Hepatocyte (in vitro differentiated cells): ENCODE measurements around the gene DOK5. TPM values are rescaled to one million over a fixed set of nuclear protein-coding genes. Genes with fewer than 3 reads are reported as not detected.

Experiments used
- DNase-seq: peaks from one replicate; pipeline ENCODE4 v3.0.0-alpha.2; 2016; ENCODE audit warnings: low spot score
- H2AFZ ChIP-seq: fragments of 200-600 bp; sonication (generic); 2 replicates; pipeline ENCODE4 v1.6.0; 2016; ENCODE audit warnings: antibody characterized with exemption, mild to moderate bottlenecking
- H3K27ac ChIP-seq: fragments of 200-600 bp; sonication (generic); 2 replicates; pipeline ENCODE4 v1.5.1; 2016; ENCODE audit warnings: mild to moderate bottlenecking
- H3K27me3 ChIP-seq: fragments of 200-600 bp; sonication (generic); 2 replicates; pipeline ENCODE4 v1.6.1; 2016
- H3K36me3 ChIP-seq: fragments of 200-600 bp; sonication (generic); replicated peaks from 2 replicates; pipeline ENCODE4 v1.5.1; 2016; ENCODE audit warnings: low read depth; ENCODE audit not compliant: insufficient read depth
- H3K4me1 ChIP-seq: fragments of 200-600 bp; sonication (generic); 2 replicates; pipeline ENCODE4 v1.5.1; 2016; ENCODE audit warnings: mild to moderate bottlenecking, moderate library complexity; ENCODE audit not compliant: insufficient read depth
- H3K4me2 ChIP-seq: fragments of 200-600 bp; sonication (generic); 2 replicates; pipeline ENCODE4 v1.6.0; 2016
- H3K4me3 ChIP-seq: fragments of 200-600 bp; sonication (generic); 2 replicates; pipeline ENCODE4 v1.5.1; 2016; ENCODE audit warnings: mild to moderate bottlenecking
- H3K79me2 ChIP-seq: fragments of 200-600 bp; sonication (generic); 2 replicates; pipeline ENCODE4 v1.6.0; 2017; ENCODE audit warnings: mild to moderate bottlenecking
- H3K9me2 ChIP-seq: fragments of 200-600 bp; sonication (generic); replicated peaks from 2 replicates; pipeline ENCODE4 v1.6.0; 2017; ENCODE audit warnings: mild to moderate bottlenecking; ENCODE audit not compliant: insufficient read depth
- H3K9me3 ChIP-seq: fragments of 200-600 bp; sonication (generic); 2 replicates; pipeline ENCODE4 v1.5.1; 2016; ENCODE audit warnings: low read depth, mild to moderate bottlenecking
- H4K20me1 ChIP-seq: fragments of 200-600 bp; sonication (generic); 2 replicates; pipeline ENCODE4 v1.6.0; 2016; ENCODE audit warnings: mild to moderate bottlenecking; ENCODE audit not compliant: insufficient read depth, poor library complexity, severe bottlenecking
- EZH2 ChIP-seq: fragments of 200-600 bp; sonication (generic); IDR thresholded peaks from 2 replicates; pipeline ENCODE4 v1.6.1; 2016; ENCODE audit warnings: antibody characterized with exemption, mild to moderate bottlenecking, borderline replicate concordance
- EZH2phosphoT487 ChIP-seq: fragments of 200-600 bp; sonication (generic); IDR thresholded peaks from one replicate; pipeline ENCODE4 v1.6.1; 2018; ENCODE audit warnings: antibody characterized with exemption, mild to moderate bottlenecking, low read depth, moderate library complexity; ENCODE audit not compliant: unreplicated experiment, severe bottlenecking
- WGBS: methylation state at CpG from one replicate; pipeline ENCODE4 v1.1.6; 2016; ENCODE audit warnings: low lambda C conversion rate; ENCODE audit errors: missing lambda C conversion rate; 5-methylcytosine and 5-hydroxymethylcytosine counted together
- polyA plus RNA-seq: library from polyadenylated mRNA; unstranded; fragments of >200 nt; fragmentation: Nextera tagmentation; extraction: Ambion mirVana; gene quantifications from 2 replicates; pipeline ENCODE4 v1.2.1, GENCODE V29; 2016
- total RNA-seq: library from RNA; depleted of rRNA; stranded (reverse); fragments of >200 nt; gene quantifications from 2 replicates; pipeline ENCODE4 v1.2.3, GENCODE V29; 2014
- TF ChIP-seq, protein P1 (sequence below): fragments of 200-600 bp; sonication (generic); IDR thresholded peaks from 2 replicates; pipeline ENCODE4 v1.5.1; 2016; ENCODE audit warnings: antibody characterized with exemption, mild to moderate bottlenecking; ENCODE audit not compliant: poor library complexity

The DOK5 gene
- total and polyA plus RNA-seq, 2 experiments from 2014 or later, result 7.0 to 7.5 TPM

GRCh38 chr20:54559890-54560289 lies 84.5 kb downstream of the DOK5 start:
- Histone ChIP-seq H3K27me3 (no peaks in the 10 kb centered on the region), H3K4me2 (no peak overlapping the region), H3K79me2 (no peaks in the 10 kb centered on the region), H3K9me3 (no peaks in the 10 kb centered on the region), H3K27ac (no peak overlapping the region), H2AFZ (no peak overlapping the region), H4K20me1 (no peaks in the 10 kb centered on the region), H3K36me3 (no peaks in the 10 kb centered on the region), H3K4me1 (no peaks in the 10 kb centered on the region), H3K9me2 (no peaks in the 10 kb centered on the region), H3K4me3 (no peak overlapping the region)
- no peak for DNase-seq
- TF ChIP-seq EZH2phosphoT487 (no peak), EZH2 (no peak)
- TF ChIP-seq, protein P1, sequence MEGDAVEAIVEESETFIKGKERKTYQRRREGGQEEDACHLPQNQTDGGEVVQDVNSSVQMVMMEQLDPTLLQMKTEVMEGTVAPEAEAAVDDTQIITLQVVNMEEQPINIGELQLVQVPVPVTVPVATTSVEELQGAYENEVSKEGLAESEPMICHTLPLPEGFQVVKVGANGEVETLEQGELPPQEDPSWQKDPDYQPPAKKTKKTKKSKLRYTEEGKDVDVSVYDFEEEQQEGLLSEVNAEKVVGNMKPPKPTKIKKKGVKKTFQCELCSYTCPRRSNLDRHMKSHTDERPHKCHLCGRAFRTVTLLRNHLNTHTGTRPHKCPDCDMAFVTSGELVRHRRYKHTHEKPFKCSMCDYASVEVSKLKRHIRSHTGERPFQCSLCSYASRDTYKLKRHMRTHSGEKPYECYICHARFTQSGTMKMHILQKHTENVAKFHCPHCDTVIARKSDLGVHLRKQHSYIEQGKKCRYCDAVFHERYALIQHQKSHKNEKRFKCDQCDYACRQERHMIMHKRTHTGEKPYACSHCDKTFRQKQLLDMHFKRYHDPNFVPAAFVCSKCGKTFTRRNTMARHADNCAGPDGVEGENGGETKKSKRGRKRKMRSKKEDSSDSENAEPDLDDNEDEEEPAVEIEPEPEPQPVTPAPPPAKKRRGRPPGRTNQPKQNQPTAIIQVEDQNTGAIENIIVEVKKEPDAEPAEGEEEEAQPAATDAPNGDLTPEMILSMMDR, result no peak
- WGBS, result 96% methylated on average over 3 of the region's 3 CpGs

- Histone ChIP-seq H3K27me3 (no peaks in the 10 kb centered on the region), H3K4me1 (no peaks in the 10 kb centered on the region), H3K9me2 (no peaks in the 10 kb centered on the region), H3K27ac (no peak overlapping the region), H3K9me3 (no peaks in the 10 kb centered on the region), H3K79me2 (no peaks in the 10 kb centered on the region), H3K4me3 (no peak overlapping the region), H3K36me3 (no peaks in the 10 kb centered on the region), H3K4me2 (no peak overlapping the region), H2AFZ (no peak overlapping the region), H4K20me1 (no peaks in the 10 kb centered on the region)
- TF ChIP-seq EZH2phosphoT487, result no peak
- TF ChIP-seq, protein P1, result no peak
- no peak for TF ChIP-seq EZH2
- WGBS, result 94% methylated on average over 4 of the region's 4 CpGs
- no peak for DNase-seq
Observed at GRCh38 chr20:54560357-54560756, 85.0 kb downstream of the DOK5 start.

DNA sequence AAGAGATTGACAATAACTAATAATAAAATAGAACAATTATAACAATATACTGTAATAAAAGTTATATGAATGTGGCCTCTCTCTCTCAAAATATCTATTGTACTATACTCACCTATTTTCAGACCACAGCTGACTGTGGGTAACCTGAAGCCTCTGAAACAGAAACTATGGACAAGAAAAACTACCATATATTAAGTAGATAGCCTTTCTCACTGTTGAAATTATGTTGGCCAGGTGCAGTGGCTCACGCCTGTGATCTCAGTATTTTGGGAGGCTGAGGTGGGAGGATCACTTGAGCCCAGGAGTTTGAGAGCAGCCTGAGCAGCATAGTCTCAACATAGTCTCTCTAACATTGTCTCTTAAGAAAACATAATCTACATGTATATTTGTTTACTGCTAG lies 89.9 kb downstream of the DOK5 start:
- no peaks in the 10 kb centered on the region for H4K20me1 ChIP-seq
- H3K9me3 ChIP-seq, result no peaks in the 10 kb centered on the region
- no peaks in the 10 kb centered on the region for H3K27me3 ChIP-seq
- no peak overlapping the region for H3K4me2 ChIP-seq
- H2AFZ ChIP-seq, result no peak overlapping the region
- no peaks in the 10 kb centered on the region for H3K9me2 ChIP-seq
- TF ChIP-seq EZH2phosphoT487, result no peak
- TF ChIP-seq, protein P1, result no peak
- TF ChIP-seq EZH2, result no peak
- H3K4me1 ChIP-seq, result no peaks in the 10 kb centered on the region
- no peaks in the 10 kb centered on the region for H3K79me2 ChIP-seq
- H3K27ac ChIP-seq, result no peak overlapping the region
- H3K4me3 ChIP-seq, result no peak overlapping the region
- no peaks in the 10 kb centered on the region for H3K36me3 ChIP-seq
- no peak for DNase-seq
- 92% methylated on average over 1 of the region's 1 CpG for WGBS
